Activated naive CD8-positive, alpha-beta T cell treated with anti-CD3 and anti-CD28 coated beads for 36 hours (primary cell): ENCODE results near the gene COPB2. TPM values are rescaled to one million over a fixed set of nuclear protein-coding genes. Genes with fewer than 3 reads are reported as not detected.
"Not testable (repeated sequence)": the region's sequence is repeated elsewhere in the genome, so short reads cannot be mapped to it uniquely, and the experiment has no call there.

Experiments
- DNase-seq: peaks from one replicate; pipeline ENCODE4 v3.0.0; 2021
- H3K27ac Mint-ChIP-seq: one replicate; pipeline ENCODE4 v1.8.0; 2022; ENCODE audit warnings: mild to moderate bottlenecking, moderate library complexity, mixed read lengths
- H3K27me3 Mint-ChIP-seq: one replicate; pipeline ENCODE4 v1.8.0; 2022; ENCODE audit warnings: mild to moderate bottlenecking, mixed read lengths
- H3K36me3 Mint-ChIP-seq: one replicate; pipeline ENCODE4 v1.8.0; 2021; ENCODE audit warnings: mild to moderate bottlenecking, mixed read lengths
- H3K4me1 Mint-ChIP-seq: one replicate; pipeline ENCODE4 v1.8.0; 2021; ENCODE audit warnings: mixed read lengths
- H3K4me3 Mint-ChIP-seq: one replicate; pipeline ENCODE4 v1.8.0; 2022; ENCODE audit warnings: mild to moderate bottlenecking, moderate library complexity, mixed read lengths
- H3K9me3 Mint-ChIP-seq: one replicate; pipeline ENCODE4 v1.8.0; 2022; ENCODE audit warnings: mixed read lengths
- total RNA-seq, 2 experiments: library from RNA; stranded (reverse); gene quantifications; one replicate each; pipeline ENCODE4 v1.2.3, GENCODE V29; 2021

The COPB2 gene
- total RNA-seq, 2 experiments from 2014 or later: 86.6 to 91.0 TPM

DNA sequence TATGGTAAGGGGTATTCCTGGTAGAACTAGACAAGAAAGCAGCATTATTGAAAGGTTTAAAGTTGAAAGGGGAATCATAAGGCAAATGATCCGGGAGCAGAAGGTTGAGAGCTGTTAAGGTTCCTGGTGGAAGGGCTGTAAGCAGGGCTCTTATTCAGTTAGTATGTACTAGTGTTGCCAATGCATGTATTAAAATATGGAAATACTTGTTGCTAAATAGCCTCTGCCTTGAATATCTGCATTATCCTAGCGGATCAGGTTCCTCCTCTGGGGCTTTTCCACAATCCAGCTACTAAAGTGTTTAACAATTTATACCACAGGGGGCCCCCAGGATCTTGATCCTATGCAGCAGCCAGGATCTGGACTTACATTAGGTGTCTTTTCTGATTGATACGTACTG lies 7.3 kb upstream of the COPB2 start:
- Mint-ChIP-seq H3K9me3 (no peaks in the 10 kb centered on the region), H3K27me3 (no peaks in the 10 kb centered on the region), H3K4me3 (no peak overlapping the region), H3K36me3 (peaks cover 5% of the 10 kb centered on the region), H3K27ac (no peak overlapping the region), H3K4me1 (peaks cover 5% of the 10 kb centered on the region)
- no peak for DNase-seq

- Mint-ChIP-seq H3K27ac (no peak overlapping the region), H3K36me3 (no peaks in the 10 kb centered on the region), H3K4me3 (no peak overlapping the region), H3K27me3 (no peaks in the 10 kb centered on the region), H3K4me1 (peaks cover 15% of the 10 kb centered on the region), H3K9me3 (no peaks in the 10 kb centered on the region)
- DNase-seq: no peak
These were observed 4.7 kb upstream of the COPB2 start for GRCh38 chr3:139394116-139394515.

DNA sequence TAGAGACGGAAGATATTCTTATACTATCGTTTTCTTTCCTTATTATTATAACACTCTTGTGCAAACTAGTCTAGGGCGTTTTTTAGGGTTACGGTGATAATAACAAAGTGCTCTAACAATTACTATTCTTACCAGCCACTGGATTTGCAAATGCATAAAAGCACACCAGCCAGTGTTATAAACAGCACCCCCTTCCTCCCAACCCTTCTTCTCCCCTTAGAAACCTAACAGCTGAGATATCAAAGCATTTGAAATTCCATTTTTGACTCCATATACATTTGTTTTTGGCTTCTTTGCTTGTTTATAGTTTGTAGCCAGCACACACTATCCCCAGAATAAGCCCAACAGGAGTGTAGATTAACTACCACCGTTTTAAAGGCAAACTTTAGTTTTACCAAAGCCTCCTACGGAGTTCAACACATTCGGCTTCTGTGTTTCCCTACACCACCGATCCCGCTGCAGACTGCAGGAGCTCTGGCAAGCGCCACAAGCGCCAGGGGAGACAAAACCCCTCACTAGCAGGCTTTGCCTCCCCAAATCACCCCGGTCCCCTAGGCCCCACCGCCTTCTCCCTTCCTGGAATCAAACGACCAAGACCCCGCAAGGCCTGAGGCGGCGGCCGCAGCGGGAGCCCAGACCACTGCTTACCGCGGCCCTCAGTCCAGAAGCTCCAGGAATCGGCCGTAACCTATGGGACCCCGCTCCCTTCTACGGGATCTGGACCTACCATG lies 461 bp downstream of the COPB2 start:
- H3K27ac Mint-ChIP-seq: peak overlapping the region; percentile 95
- DNase-seq: no peak
- H3K9me3 Mint-ChIP-seq: no peaks in the 10 kb centered on the region
- H3K4me1 Mint-ChIP-seq: peaks cover 35% of the 10 kb centered on the region
- H3K4me3 Mint-ChIP-seq: peak overlapping the region; percentile 93
- no peaks in the 10 kb centered on the region for H3K27me3 Mint-ChIP-seq
- no peaks in the 10 kb centered on the region for H3K36me3 Mint-ChIP-seq

DNA sequence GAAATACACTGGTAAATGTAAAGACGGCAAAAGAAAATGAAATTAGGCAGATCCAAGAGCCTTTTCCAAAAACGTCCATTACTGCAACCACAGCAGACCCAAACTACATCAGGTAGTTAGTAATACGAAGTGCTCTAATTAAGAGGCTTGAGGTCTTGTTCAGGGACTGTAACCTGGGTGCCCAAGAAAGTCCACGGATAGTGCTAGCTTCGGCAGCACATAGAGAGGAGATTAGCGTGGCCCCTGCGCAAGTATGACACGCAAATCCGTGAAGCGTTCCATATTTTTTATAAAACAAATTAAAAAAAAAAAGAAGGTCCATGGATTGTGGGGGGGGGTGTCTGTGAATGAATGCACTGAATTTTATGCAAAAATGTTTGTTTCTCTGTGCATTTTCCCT lies 1.4 kb downstream of the COPB2 start:
- H3K27ac Mint-ChIP-seq: no peak overlapping the region
- no peaks in the 10 kb centered on the region for H3K27me3 Mint-ChIP-seq

DNA sequence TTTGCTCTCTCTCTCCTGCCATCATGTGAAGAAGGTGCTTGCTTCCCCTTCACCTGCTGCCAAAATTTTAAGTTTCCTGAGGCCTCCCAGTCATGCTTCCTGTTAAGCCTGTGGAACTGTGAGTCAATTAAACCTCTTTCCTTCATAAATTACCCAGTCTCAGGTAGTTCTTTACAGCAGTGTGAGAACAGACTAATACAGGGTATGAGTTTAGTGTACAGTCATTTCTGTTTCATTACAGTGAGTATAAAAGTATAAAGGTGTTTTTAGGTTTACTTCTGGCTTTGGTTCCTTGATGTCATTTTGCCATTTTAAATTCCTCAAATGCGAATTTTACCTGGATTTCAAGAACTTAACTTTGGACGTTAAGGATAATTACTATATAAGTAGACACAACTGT lies 7.2 kb downstream of the COPB2 start:
- H3K27ac Mint-ChIP-seq: peak overlapping the region; percentile 42
- peaks cover 32% of the 10 kb centered on the region for H3K4me1 Mint-ChIP-seq
- peaks cover 24% of the 10 kb centered on the region for H3K36me3 Mint-ChIP-seq
- H3K27me3 Mint-ChIP-seq, H3K9me3 Mint-ChIP-seq, H3K4me3 Mint-ChIP-seq, DNase-seq: not testable (repeated sequence)

More for the DNA sequence above, 1.4 kb downstream of the COPB2 start:
- Mint-ChIP-seq H3K36me3 (no peaks in the 10 kb centered on the region), H3K4me3 (peak overlapping the region; percentile 93), H3K4me1 (peaks cover 32% of the 10 kb centered on the region), H3K9me3 (no peaks in the 10 kb centered on the region)
- no peak for DNase-seq

GRCh38 chr3:139380575-139380974 lies 8.9 kb downstream of the COPB2 start:
- Mint-ChIP-seq H3K36me3 (peaks cover 26% of the 10 kb centered on the region), H3K9me3 (no peaks in the 10 kb centered on the region), H3K27ac (peak overlapping the region; percentile 54), H3K27me3 (no peaks in the 10 kb centered on the region), H3K4me1 (peaks cover 20% of the 10 kb centered on the region), H3K4me3 (no peak overlapping the region)
- no peak for DNase-seq

- no peak for DNase-seq
- H3K36me3 Mint-ChIP-seq: peaks cover 32% of the 10 kb centered on the region
- H3K4me3 Mint-ChIP-seq: no peak overlapping the region
- H3K27ac Mint-ChIP-seq: no peak overlapping the region
- H3K27me3 Mint-ChIP-seq: no peaks in the 10 kb centered on the region
- H3K4me1 Mint-ChIP-seq: peaks cover 17% of the 10 kb centered on the region
- no peaks in the 10 kb centered on the region for H3K9me3 Mint-ChIP-seq
These were observed 10.7 kb downstream of the COPB2 start for GRCh38 chr3:139378587-139379241.

GRCh38 chr3:139377378-139377777 lies 12.1 kb downstream of the COPB2 start:
- Mint-ChIP-seq H3K4me3 (no peak overlapping the region), H3K27ac (no peak overlapping the region), H3K4me1 (peaks cover 16% of the 10 kb centered on the region), H3K9me3 (no peaks in the 10 kb centered on the region), H3K27me3 (no peaks in the 10 kb centered on the region), H3K36me3 (peaks cover 30% of the 10 kb centered on the region)
- DNase-seq: no peak

- Mint-ChIP-seq H3K36me3 (peaks cover 22% of the 10 kb centered on the region), H3K4me1 (peaks cover 4% of the 10 kb centered on the region), H3K27ac (no peak overlapping the region), H3K27me3 (no peaks in the 10 kb centered on the region), H3K4me3 (no peak overlapping the region), H3K9me3 (no peaks in the 10 kb centered on the region)
- DNase-seq: no peak
These were observed 15.3 kb downstream of the COPB2 start for GRCh38 chr3:139374099-139374498.

- Mint-ChIP-seq H3K9me3 (no peaks in the 10 kb centered on the region), H3K27me3 (no peaks in the 10 kb centered on the region), H3K36me3 (peaks cover 37% of the 10 kb centered on the region), H3K4me1 (peaks cover 23% of the 10 kb centered on the region), H3K4me3 (no peak overlapping the region), H3K27ac (no peak overlapping the region)
- DNase-seq: no peak
These were observed 24.9 kb downstream of the COPB2 start for GRCh38 chr3:139364549-139364948.

- Mint-ChIP-seq H3K27ac (peak overlapping the region; percentile 66), H3K9me3 (no peaks in the 10 kb centered on the region), H3K36me3 (peaks cover 39% of the 10 kb centered on the region), H3K4me1 (peaks cover 34% of the 10 kb centered on the region), H3K4me3 (no peak overlapping the region), H3K27me3 (no peaks in the 10 kb centered on the region)
- no peak for DNase-seq
These were observed 28.2 kb downstream of the COPB2 start for GRCh38 chr3:139361276-139361675.

GRCh38 chr3:139358841-139359562 lies 30.4 kb downstream of the COPB2 start:
- Mint-ChIP-seq H3K9me3 (no peaks in the 10 kb centered on the region), H3K27me3 (no peaks in the 10 kb centered on the region), H3K4me3 (no peak overlapping the region), H3K4me1 (peaks cover 45% of the 10 kb centered on the region), H3K36me3 (peaks cover 40% of the 10 kb centered on the region), H3K27ac (peak overlapping the region; percentile 92)
- no peak for DNase-seq

- H3K27ac Mint-ChIP-seq: peak overlapping the region; percentile 92
- H3K4me3 Mint-ChIP-seq: peak overlapping the region; percentile 52
These were observed 31.5 kb downstream of the COPB2 start for GRCh38 chr3:139357899-139358298.

GRCh38 chr3:139355891-139356290 lies 33.6 kb downstream of the COPB2 start:
- H3K4me1 Mint-ChIP-seq: peaks cover 44% of the 10 kb centered on the region
- peak overlapping the region; percentile 83 for H3K27ac Mint-ChIP-seq
- peaks cover 39% of the 10 kb centered on the region for H3K36me3 Mint-ChIP-seq
- no peak for DNase-seq
- H3K27me3 Mint-ChIP-seq: no peaks in the 10 kb centered on the region
- H3K9me3 Mint-ChIP-seq: no peaks in the 10 kb centered on the region
- peak overlapping the region; percentile 7 for H3K4me3 Mint-ChIP-seq

More at GRCh38 chr3:139357899-139358298, 31.5 kb downstream of the COPB2 start:
- Mint-ChIP-seq H3K4me1 (peaks cover 49% of the 10 kb centered on the region), H3K9me3 (no peaks in the 10 kb centered on the region), H3K36me3 (peaks cover 40% of the 10 kb centered on the region), H3K27me3 (no peaks in the 10 kb centered on the region)
- DNase-seq: peak; percentile 22

- no peaks in the 10 kb centered on the region for H3K9me3 Mint-ChIP-seq
- H3K27me3 Mint-ChIP-seq: no peaks in the 10 kb centered on the region
- H3K4me1 Mint-ChIP-seq: peaks cover 42% of the 10 kb centered on the region
- peaks cover 35% of the 10 kb centered on the region for H3K36me3 Mint-ChIP-seq
- H3K27ac Mint-ChIP-seq: peak overlapping the region; percentile 83
- DNase-seq: no peak
- no peak overlapping the region for H3K4me3 Mint-ChIP-seq
These were observed 34.0 kb downstream of the COPB2 start for GRCh38 chr3:139355476-139355875.
